ENCODE results near the gene ADARB2.
A peak's percentile ranks its signal among the peaks of the same experiment; 100 is the strongest.

Gene ADARB2

DNA sequence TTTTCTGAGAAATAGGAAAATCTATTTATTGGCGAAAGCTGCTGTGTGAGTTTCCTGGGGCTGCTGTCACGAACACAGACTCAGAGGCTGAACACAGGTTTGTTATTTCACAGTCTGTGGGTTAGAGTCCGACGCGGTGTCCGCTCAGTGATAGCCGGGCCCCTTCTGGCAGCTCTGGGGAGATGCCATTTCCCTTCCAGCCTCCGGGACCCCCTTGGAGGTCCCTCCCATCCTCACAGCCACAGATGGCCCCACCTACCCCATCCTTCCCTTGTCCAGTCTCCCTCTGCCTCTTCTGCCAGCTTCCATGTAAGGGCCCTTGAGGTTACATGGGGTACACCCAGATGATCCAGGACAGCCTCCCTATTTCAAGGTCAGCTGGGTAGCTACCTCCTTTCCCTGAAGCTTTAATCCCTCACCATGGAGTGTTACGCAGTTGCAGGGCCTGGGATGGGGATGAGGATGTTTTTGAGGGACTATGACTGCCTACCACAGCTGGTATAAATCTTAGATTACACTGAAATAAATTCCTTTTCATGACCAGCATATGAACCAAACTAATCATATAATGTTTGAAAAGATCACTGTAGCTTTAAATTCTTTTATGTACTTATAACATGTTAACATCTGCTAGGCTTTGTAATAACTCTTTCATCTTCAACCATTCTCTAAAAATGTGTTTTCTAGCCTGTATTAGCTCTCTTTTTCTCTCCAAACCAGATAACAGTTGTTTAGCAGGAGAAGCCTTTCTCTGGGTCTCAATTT lies 582.6 kb downstream of the ADARB2 start:
- peak; percentile 45 for DNase-seq (ENCODE audit: low spot score)

DNA sequence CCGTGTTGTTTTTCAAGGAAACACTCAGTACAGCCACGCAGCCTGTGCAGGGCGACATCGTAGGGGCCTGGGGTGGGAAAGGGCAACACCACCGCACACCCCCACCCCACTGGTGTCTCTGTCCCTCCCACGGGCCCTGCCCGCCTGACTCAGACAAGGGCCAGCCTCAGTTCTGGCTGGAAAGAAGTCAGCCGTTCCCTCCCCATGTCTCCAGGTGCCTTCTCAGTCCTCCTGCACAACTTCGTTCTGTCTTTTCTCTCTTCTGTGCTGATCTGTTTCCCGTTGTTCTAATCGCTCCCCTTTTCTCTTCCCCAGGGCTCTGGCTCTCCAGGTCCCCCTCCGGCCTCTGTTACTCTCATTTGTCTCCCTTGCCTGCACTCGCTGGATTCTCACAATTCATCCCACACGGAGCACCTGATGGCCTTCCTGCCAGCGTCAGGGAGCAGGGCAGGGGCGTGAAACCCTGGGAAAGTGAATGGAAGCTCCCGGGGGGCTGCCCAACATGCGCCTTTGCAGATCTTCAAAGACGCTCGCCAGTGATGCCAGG lies 583.4 kb downstream of the ADARB2 start:
- DNase-seq (ENCODE audit: low spot score) = peak; percentile 33

DNA sequence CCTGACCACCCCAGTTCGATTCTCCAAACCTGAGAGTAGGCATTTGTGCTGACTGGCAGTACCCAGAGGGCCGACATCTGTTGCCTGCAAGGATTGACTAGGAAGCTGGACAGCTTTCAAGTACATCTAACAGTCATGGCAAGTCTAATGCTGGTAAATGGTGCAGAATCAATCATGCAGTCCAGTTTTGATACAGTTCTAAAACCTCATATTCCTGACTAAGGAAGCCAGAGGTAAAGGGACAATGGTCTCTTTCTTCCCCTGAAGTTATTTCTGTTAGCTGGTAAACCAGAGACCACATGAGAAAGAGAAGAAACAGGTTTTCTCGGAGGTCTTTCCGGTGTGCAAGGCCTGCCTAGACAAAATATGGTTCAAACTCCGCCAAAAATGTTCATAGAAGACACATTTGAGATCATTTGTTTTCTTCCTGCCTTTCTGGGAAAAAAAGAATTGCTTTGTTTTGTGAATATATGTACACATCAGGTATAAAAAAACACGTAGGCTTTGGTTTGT lies 584.0 kb downstream of the ADARB2 start:
- no peak for DNase-seq (ENCODE audit: low spot score)

DNA sequence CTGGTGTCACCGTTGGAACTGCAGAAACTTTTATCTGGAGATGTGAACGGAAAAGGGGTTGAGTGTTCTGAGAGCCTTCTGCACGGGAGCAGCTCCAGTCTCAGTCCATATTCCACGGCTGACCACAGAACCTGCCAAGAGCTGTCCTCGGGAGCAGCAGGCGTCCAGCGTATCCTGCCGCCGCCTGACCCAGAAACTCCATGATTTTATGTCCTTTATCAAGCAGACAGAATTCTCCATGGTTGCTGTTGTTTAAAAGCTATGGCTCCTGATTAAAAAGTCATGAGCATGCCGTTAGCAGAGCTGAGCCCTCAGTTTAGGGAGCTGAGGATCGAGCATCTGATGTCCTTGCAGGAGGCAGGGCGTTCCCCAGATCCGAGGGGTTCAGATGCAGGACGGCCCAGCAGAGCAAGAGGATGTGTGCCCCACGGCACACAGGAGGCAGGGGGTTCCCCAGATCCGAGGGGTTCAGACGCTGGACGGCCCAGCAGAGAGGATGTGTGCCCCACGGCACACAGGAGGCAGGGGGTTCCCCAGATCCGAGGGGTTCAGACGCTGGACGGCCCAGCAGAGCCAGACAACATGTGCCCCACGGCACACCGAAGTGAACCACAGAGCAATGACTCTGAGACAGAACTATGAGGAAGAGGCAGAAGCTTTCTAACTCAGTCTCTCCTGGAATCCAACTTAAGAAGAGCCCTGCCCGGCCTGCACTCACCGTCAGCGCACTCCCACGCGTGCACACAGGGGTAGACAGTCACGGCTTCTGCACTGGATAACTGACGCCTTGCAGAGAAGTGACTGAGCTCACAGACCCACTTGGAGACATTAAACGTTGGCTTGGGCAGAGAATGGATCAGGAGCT lies 584.7 kb downstream of the ADARB2 start:
- DNase-seq (ENCODE audit: low spot score) = peak; percentile 31

DNA sequence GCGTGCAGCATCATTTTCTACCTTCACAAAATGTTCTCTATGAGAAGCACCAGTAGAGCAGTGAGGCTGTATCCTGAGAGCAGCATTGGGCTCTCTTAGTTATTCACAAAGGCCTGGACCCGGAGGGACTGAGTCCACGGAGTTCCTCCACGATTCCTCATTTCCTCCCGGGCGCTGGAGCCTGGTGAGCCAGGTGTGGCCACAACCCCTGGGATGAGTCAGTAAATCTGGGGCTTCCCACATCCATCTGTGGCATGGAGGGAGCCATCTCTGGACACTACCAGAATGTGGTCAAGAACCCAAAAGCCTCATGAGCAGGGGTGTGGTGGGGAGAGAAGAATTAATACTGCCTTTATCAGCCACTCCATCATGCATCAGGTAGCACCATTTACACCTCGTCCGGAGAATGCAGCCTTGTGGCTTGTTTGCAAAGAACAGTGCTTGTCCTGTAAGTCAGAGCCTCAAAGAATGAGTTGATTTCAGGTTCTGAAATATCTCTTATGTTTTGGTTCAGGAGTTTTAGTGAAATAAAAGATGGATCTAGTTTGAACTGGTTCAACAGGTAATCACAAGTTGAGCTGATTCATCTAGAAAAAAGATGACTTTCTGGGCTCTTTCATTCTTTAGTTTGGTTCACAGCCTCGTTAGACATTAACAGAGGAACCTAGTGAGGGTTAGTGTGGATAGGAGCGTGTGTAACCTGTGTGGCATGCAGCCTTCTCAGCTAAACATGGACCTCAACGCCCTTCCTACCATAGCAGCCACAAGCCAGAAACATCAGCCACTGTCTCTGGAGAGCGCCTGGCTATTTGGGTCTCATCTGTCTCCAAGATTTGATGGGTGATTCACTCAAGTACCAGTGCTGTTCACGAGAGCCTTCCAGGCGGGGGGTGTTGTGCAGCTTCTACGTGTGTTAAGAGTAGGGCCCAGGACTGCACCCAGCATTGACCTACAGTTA lies 586.0 kb downstream of the ADARB2 start:
- peak; percentile 29 for DNase-seq (ENCODE audit: low spot score)

DNA sequence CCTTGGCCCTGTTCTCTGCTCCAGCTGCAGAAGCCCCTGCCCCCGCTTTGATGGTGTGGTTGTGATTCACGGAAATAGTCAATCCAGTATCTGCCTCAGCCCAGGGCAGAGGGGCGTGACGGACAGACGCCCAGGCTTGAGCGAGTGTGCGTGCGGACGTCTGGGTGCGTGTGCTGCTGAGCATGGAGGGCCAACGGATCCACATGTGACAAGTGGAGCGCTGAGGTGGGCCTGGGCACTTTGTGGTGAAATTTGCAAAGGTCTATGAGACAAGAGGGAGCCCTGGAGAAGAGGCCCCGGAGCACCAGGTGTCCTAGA lies 586.7 kb downstream of the ADARB2 start:
- DNase-seq (ENCODE audit: low spot score) = peak; percentile 29

DNA sequence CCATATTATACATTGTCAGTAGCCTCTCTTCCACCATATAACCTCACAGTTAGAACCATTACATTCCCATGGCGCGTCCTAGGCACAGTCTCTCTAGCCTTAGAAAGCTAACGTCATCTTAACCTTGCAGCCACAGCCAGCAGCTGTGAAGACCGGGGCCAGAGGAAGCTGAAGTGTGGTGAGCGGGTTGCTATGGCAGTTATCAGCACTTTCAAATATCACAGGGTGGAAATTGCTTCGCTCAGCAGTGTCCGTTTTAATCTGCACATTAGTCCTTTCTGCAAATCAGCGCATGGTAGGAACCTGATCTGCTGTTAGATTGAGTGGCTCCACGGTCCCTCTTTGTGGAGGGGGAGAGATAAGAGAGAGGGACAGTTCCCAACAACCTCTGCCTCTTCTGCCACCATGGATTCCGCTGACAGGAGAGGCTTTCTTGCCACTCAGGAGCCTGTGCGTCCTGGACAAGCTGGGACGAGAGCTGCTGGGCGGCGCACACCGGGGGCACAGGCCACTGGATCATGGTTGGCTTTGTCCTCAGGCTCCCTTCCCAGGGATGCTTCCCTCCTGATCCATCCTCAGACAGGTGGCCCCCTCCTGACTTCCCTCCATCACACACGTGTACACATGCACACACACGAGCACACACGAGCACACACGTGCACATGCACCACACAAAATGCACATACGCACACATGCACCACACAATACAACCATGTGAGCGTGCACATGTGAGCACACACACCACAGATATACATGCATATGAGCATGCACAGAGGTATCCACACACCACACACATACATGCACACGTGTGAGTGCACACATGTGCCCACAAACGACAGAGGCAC lies 587.3 kb downstream of the ADARB2 start:
- DNase-seq (ENCODE audit: low spot score) = peak; percentile 34

DNA sequence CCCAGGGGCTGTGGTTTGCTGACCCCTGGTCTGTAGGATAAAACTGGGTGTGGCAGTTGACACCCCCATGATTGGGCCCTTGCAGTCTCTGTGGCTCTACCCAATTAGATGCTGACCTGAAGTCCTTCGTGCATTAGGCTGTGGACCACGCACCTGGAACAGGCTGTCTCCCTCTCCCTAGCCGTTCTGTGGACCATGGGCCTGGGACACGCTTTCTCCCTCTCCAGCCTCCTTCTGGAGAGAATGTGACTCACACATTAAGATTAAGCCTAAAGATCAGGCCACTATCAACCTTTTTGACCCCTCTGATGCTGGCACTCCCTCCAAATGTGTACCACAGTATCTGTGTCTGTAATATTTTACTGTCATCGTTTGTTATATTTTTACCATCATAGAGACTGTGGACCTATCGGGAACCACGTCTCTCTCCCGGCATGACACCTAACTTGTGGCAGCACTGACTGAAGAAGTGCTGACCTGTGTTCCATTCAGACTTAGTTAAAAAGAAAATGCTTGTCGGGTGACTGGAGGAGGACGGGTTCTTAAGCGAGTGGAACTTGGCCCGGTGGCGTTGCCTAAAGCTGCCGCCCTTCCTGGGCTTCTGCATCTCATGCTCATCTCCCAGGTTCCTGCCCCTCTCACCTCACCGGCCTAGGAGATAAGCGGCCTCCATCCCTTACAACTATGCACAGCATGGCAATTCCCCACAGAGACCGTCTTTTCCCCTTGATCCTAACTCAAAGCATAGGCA lies 588.3 kb downstream of the ADARB2 start:
- peak; percentile 22 for DNase-seq (ENCODE audit: low spot score)

DNA sequence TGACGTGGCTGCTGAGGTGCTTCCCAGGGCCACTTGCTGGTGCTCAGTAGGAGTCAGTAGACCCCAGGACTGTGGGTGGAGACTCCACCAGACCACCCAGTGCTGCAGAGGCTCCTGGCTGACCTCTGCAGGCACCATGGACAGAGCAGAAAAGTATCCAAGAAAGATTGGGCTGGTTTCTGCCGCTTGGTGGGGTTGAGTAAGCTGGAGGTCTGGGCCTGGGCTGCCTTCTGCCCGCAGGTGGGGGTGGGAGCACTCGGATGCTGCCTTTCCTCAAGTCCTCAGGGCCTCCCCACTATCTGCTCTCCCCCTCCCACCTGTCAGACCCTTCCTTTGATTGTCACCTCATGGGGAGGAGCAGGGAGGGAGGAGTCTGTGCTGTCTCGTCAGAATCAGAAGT lies 589.5 kb downstream of the ADARB2 start:
- peak; percentile 17 for DNase-seq (ENCODE audit: low spot score)

DNA sequence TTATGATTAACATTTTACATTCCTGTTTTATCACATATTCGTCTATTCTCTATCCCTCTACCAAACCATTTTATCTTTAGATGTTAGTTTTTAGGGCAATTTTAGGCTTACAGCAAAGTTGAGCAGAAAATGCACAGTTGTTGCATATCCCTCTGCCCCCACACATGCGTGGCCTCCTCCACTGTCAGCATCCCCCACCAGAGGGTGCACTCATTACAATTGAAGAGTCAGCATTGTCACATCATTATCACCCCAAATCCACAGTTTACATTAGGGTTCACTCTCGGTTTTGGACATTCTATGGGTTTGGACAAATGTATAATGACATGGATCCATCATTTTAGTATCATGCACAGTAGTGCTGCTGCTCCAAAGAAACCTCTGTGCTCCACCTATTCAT lies 594.7 kb downstream of the ADARB2 start:
- peak; percentile 14 for DNase-seq (ENCODE audit: low spot score)

DNA sequence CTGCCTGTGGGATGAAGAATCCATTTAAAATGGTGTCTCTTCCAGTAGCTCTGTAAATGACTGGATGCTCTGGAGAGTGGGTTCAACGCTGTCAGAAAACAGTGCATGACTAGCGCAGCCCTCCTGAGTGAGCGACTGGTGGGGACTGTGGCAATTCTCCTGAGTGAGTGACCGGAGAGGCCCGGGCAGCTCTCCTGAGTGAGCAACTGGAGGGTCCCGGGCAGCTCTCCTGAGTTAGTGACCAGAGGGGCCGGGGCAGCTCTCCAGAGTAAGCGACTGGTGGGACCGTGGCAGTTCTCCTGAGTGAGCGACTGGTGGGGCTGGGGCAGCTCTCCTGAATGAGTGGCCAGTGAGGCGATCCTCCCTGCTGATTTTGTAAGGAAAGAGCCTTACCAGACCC lies 595.6 kb downstream of the ADARB2 start:
- peak; percentile 30 for DNase-seq (ENCODE audit: low spot score)

DNA sequence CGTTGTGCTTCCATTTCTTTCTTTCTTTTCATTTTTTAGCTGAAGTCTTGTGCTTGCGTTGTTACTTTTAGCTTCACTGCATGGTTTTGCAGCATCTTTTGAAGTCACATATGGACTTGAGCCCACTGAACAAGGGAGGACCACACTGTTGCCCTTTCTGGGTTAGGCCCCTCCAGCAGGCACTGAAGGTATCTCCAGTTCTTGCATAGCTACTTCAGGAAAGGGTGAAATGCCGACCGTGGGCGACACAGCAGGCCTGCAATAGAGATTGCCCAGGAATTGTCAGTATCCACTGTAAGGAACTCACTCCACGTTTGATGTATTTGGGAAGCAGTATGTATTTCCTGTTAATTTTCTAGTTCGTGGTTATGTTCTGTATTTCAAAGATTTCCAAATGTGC lies 596.1 kb downstream of the ADARB2 start:
- DNase-seq (ENCODE audit: low spot score) = peak; percentile 25

DNA sequence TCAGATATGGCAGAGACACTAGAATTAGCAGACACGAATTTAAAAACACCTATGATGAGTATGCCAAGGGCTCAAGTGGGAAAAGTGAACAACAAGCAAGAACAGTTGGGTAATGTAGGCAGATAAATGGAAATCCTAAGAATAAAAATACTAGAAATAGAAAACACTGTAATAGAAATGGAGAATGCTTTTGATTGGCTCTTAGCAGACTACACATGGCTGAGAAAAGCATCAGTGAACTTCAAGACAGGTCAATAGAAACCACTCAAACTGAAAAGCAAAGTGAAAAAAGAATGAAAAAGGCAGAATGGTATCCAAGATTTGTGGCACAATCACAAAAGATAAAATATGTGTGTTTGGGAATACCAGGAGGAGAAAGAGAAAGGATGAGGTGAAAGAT lies 598.8 kb downstream of the ADARB2 start:
- DNase-seq (ENCODE audit: low spot score) = no peak

DNA sequence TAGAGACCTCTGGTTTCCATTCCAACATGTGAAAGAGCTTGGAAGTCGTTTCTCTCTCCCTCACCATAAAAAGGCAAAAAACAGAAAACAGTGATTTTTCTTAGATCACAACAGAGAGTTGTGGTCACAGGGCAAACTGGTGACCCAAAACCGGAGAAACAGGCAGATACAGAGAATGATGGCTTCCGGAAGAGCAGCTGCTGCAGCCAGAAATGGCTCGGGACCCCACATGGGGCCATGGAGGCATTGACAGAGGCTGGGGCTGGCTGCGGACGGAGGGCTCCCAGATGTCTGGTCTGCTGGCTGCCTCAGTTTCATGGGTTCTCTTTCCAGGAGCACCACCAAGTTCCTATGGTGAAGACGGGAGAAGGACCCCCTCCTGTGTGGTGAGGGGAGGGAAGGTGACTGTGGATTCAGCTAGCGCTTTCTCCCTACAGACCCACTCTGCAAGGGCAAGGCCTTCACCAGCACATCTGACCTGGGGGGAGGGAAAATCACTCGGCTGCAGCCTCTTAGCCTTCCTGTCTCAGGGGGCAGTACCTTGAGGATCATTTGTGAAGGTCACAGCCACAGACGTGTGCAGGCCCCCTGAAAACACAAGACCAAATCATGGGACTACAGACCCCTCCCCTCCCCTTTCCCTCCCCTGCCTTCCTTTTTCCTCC lies 599.7 kb downstream of the ADARB2 start:
- DNase-seq (ENCODE audit: low spot score) = no peak

DNA sequence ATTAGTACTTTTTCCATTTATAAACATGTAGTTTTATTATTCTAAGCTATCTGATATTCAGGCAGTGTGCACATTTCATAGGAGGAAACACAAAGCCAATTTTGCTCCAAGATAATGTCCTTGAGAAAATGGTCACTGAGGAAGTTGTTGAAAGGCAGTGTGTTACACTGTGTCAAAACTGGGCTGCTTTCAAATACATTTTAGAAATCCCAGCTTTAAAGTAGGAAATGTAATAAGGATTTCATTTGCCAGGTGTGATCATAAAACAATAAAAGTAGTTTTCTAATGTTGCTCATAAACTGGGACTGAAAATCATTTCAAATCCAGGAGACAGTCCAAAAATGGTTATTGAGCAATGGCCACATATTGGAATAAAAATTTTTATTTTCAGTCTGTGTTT lies 601.1 kb downstream of the ADARB2 start:
- no peak for DNase-seq (ENCODE audit: low spot score)

DNA sequence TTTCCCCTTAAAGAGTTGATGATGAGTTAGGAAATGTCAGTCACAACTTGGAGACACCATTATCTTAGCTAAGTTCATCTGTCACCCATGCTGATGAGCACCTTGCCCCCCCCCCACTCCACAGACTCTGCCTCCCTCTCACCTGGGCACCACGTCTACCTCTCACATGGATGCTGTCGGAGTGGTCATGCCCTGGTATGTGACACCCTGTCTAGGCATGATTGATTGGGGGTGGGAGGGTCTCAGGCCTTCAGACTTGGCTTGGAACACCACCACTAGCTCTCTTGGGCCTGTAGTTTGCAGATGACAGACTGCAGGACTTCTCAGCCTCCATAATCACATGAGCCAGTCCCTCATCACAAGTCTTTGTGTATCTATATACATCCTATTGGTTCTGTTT lies 603.2 kb downstream of the ADARB2 start:
- DNase-seq (ENCODE audit: low spot score) = no peak

DNA sequence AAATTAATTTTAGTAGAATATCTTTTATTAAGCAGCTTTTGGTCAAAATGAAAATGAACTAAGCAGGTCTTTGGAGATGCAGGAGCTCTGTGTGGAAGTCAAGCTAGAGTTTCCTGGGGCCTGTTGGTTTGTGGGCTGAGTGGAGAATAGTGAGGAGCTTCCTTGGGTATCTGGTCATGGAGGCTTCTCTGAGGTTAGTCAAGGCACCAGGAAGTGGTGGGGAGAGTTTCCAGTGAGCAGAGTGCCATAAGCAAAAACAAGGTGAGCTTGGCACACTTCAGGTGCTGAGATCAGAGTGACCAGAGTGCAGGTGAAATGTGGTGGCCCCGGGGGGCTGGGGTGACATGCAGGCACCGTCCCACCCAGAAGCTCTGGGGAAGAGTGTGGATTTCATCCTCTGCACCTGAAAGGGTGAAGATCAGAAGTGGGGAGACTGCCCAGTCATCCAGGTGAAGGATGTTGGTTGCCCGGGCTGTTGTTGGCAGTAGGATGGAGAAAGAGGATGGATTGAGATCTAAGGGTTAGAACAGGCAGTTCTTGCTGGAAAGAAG lies 603.8 kb downstream of the ADARB2 start:
- no peak for DNase-seq (ENCODE audit: low spot score)

DNA sequence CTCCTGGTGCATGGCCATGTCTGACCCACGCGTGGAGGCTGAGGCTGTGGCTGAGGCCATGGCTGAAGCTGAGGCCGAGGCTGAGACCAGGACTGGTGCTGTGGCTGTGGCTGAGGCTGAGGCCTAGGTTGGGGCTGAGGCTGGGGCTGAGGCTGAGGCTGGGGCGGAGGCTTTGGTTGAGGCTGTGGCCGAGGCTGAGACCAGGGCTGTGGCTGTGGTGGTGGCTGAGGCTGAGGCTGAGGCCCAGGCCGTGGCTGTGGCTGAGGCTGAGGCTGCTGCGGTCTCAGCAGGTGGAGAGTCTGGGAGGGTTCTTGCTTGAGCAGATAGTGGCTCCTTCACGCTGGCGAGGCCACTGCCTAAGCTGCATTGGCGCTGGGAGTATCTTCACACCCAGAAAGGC lies 604.7 kb downstream of the ADARB2 start:
- no peak for DNase-seq (ENCODE audit: low spot score)

Measured in ecto neural progenitor cell (in vitro differentiated cells).